Dedifferentiated amniotic fluid mesenchymal stem cell (primary cell): ENCODE results near the gene FUT9.

Experiments used
- DNase-seq: peaks from one replicate; pipeline ENCODE4 v3.0.0-alpha.2; 2016; ENCODE audit errors: extremely low spot score

Gene FUT9

GRCh38 chr6:96015518-96016333, at the start of gene FUT9:
Gene FUT9 (plus strand): TSS chr6:96015974. CDS start chr6:96203156, 187,182 bp downstream.
- no peak for DNase-seq

GRCh38 chr6:95967594-95967993, 48.2 kb upstream of the FUT9 start:
- DNase-seq: no peak

DNA sequence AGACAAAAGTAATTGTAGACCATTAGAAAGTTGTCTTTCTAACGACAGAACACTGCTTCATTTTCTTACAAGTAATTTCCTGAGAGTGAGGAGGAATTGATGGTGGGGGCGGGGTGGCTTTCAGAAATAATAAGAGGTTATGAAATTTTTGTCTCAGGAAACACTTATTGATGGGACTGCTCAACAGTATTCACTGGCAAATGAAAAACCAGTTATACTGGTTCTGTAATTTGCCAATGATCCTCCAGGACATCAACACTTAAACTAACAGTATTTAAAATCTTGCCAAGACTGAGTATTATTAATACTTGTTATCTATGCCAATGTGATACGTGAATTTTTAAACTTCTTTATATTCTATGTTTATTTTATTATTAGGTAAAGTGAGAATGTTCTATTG, 41.8 kb upstream of the FUT9 start:
- no peak for DNase-seq

- no peak for DNase-seq
These were observed 37.5 kb upstream of the FUT9 start for GRCh38 chr6:95978230-95978629.

- no peak for DNase-seq
These were observed 23.9 kb upstream of the FUT9 start for GRCh38 chr6:95991906-95992305.

DNA sequence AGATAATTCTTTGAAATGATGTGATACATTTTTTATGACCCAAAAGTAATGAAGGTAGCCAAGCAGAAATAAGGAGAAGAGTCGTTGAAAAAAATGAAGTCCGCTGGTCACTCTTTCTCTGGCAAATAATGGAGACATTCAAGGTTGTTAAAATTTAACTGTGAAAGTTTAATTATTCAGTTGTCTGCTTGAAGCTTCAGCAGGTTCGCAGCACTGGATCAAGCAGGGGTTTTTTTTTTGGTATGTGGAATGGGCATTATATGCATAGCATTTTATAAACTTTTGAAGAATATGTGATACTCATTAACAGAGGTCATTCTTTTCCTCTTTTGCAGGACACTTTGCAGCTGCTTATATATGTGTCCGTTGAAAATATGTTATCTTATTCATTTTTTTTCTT, 21.6 kb upstream of the FUT9 start:
- DNase-seq: no peak

DNA sequence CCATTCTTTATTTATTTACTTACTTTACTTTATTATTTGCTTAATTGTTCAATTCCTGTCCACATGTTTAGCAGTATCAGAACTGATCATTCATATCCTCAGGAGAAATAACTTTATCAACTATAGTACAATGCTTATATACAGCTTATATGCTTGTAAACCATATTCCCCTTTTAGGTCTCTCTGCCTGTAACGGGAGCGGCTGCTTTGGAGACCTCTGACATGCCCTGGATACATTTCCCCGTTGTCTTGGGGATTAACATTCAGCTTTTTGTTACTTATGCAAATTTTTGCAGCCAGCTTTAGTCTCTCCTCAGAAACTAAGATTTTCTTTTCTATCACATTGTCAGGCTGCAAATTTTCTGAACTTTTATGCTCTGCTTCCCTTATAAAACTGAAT, 17.6 kb upstream of the FUT9 start:
- no peak for DNase-seq

- DNase-seq: no peak
These were observed 13.7 kb upstream of the FUT9 start for GRCh38 chr6:96001891-96002575.

- DNase-seq: no peak
These were observed 13.2 kb upstream of the FUT9 start for GRCh38 chr6:96002576-96002910.

- no peak for DNase-seq
These were observed 12.9 kb upstream of the FUT9 start for GRCh38 chr6:96002912-96003311.

DNA sequence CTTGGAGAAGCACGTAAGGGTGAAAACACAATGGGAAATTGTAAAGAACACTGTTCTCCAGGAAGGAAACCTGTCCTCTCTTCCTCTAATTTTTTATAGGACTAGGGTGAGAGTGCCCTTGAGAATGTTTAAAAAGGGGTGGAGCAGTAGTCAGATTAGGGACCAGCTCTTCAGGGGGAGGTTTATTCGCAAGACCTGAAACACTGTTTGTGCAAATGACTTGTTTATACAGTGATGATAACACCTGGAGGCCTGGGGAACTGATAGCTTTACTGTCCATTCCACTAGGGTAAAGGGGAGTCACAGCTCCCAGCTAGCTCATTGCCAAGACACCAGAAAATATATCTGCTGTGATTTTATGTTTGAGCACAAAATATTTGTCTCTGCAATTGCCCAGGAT, 8.1 kb upstream of the FUT9 start:
- DNase-seq: no peak

- no peak for DNase-seq
These were observed 2.2 kb upstream of the FUT9 start for GRCh38 chr6:96013531-96013930.

GRCh38 chr6:96014846-96015517, 792 bp upstream of the FUT9 start:
- DNase-seq: no peak

GRCh38 chr6:96016334-96017069, 728 bp downstream of the FUT9 start:
- no peak for DNase-seq

- no peak for DNase-seq
These were observed 1.2 kb downstream of the FUT9 start for GRCh38 chr6:96017070-96017359.

GRCh38 chr6:96022225-96022624, 6.5 kb downstream of the FUT9 start:
- DNase-seq: no peak

DNA sequence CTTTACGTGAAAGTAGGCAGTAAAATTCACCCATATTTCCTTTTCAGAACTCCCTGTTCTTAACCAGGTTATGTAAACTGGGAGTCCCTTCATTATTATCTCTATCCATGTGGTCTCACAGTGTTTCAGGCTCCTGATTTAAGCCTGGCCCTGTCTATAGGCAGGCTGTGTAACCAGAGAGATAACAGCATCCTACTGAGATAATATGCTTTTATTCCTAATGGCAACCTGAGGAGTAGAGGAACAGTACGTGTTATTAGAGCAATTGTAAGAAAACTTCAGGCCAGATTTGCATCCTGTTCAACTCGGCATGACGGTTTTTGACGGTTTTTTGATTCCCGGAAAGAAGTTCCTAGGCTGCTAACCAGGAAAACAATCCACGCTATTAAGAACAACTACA, 16.9 kb downstream of the FUT9 start:
- DNase-seq: no peak

DNA sequence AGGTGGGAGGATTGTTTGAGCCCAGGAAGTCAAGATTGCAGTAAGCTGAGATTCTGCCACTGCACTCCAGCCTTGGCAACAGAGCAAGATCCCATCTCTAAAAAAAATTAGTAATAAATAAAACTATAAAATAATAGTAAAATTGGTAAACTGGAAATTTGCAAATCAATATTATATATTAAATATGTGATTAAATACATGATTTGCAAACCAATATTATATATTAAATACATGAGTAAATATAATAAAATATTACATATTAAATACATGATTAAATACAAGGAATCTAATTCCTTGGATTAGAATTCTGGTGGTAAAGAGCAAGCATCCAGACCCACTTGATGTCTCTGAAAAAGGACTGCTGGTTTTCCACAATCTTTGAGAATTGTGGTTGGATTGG, 35.8 kb downstream of the FUT9 start:
- DNase-seq: no peak

DNA sequence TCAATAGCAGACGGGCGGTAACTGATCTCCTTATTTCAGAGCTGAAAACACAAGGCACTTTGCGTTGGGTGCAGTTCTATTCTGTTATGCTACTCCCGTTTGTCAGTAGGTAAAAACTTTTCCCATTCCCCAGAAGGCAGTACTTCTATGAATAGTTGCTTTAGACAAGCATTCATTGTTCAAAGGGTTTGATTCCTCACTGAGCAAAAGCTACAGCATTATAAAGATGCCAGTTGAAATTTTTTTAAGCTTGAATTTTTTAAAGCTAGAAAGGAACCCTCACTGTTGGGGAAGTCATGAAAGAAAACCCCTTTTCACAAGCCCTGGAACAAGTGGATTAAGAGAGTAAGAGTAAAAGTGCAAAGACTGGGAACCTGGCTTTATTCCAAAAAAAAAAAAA, 42.3 kb downstream of the FUT9 start:
- no peak for DNase-seq

DNA sequence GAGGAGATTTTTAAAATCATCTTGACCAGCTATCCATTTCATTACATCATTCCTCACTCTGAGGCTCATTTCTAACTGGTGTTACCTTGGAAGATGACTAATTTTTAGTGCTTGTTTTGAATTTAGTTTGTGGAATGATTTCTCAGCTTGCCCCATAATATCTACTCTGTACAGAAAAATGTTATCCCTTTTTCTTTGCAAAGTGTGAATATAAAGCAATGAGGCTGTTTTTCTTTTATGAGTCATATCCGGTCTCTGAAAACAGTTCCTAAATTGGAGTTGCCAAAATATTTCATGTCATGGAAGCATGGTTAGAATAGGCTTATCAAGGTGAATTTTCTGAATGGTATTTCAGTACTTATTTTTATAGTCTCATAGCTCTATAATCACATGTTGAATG, 43.8 kb downstream of the FUT9 start:
- no peak for DNase-seq

DNA sequence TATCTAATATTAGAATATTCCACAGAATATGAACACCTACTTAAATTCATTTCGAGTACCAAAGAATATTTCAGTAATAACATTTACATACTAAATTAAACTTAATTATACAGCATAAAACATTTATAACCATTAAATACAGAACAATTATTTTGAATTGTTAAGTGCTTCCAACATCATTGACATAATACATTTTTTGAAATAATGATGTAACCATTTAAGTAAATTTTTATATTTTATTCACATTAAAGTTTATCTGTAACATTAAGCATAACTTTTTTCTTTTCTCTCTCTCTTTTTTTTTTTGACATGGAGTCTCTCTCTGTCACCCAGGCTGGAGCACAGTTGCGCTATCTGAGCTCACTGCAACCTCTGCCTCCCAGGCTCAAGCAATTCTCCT, 44.5 kb downstream of the FUT9 start:
- DNase-seq: no peak

GRCh38 chr6:96065213-96065612, 49.4 kb downstream of the FUT9 start:
- DNase-seq: no peak

DNA sequence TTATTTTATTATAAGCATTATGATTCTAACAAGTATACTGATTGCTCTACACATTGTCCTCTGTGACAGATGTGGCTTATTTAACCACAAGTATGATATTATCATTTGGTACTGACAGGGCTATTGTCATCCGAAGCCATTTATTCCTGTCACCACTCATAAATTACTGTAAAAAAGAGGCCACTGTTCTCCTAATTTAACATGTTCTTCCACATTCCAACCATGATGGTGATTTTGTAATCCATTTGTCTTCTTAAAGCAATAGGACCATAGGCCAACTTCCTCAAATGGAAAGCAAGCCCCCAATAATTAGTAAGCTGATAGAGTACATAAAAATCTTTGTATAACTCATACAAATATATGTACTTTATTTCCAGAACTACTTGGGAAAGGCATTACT, 50.6 kb downstream of the FUT9 start:
- no peak for DNase-seq
